LNCaP clone FGC (cell line): Measurements from ENCODE around the gene CETN1.

Source experiments
- DNase-seq: peaks from one replicate; pipeline ENCODE4 v3.0.0-alpha.2; 2011; ENCODE audit warnings: low read depth
- H3K4me3 ChIP-seq: 2 replicates; pipeline ENCODE4 v1.5.1; 2011; ENCODE audit warnings: mild to moderate bottlenecking, low read depth, low read length, control low read depth
- TF ChIP-seq, protein P1 (sequence below): IDR thresholded peaks from 2 replicates; pipeline ENCODE4 v1.5.1; 2012; ENCODE audit warnings: mild to moderate bottlenecking; ENCODE audit not compliant: control insufficient read depth, insufficient read depth; ENCODE audit errors: extremely low read depth

The CETN1 gene

DNA sequence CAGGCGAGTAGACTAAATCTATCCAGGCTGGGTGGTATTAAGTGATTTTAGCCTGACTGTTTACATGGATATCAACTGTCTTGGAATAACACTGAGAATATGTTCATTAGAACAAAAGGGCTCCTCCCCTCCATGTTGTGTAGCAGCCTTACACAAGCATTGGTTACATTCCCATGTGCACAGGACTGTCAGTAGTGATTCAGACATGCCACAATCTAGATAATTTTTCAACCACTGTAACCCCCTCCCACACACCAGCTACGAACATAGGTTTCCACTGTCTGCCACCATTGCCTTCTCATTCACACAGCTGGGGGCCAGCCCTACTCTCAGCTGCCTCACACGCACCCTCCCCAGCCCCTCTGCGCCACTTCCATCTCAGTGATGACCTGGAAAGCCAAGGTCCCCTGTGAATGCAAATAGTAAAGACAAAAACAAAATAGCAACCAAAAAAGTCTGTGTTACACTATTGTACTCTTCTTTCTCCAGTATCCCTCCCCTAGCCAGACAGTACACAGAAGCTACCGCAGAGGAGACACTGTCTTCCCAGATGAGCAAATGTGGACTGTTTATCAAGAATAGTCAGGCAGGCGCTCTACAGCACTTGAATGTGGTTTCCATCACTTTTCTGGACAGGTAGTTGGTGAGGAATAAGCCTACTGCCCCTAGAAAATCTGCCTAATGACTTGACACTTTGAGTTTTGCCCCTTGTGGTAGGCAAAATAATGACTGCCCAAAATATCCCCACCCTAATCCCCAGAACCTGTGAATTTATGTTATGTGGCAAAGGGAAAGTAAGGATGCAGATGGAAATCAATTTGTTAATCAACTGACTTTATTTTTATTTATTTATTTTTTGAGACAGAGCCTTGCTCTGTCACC is 49.3 kb downstream of the CETN1 start:
- no peak for DNase-seq
- TF ChIP-seq, protein P1, sequence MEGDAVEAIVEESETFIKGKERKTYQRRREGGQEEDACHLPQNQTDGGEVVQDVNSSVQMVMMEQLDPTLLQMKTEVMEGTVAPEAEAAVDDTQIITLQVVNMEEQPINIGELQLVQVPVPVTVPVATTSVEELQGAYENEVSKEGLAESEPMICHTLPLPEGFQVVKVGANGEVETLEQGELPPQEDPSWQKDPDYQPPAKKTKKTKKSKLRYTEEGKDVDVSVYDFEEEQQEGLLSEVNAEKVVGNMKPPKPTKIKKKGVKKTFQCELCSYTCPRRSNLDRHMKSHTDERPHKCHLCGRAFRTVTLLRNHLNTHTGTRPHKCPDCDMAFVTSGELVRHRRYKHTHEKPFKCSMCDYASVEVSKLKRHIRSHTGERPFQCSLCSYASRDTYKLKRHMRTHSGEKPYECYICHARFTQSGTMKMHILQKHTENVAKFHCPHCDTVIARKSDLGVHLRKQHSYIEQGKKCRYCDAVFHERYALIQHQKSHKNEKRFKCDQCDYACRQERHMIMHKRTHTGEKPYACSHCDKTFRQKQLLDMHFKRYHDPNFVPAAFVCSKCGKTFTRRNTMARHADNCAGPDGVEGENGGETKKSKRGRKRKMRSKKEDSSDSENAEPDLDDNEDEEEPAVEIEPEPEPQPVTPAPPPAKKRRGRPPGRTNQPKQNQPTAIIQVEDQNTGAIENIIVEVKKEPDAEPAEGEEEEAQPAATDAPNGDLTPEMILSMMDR: no peak
- H3K4me3 ChIP-seq: no peak overlapping the region

DNA sequence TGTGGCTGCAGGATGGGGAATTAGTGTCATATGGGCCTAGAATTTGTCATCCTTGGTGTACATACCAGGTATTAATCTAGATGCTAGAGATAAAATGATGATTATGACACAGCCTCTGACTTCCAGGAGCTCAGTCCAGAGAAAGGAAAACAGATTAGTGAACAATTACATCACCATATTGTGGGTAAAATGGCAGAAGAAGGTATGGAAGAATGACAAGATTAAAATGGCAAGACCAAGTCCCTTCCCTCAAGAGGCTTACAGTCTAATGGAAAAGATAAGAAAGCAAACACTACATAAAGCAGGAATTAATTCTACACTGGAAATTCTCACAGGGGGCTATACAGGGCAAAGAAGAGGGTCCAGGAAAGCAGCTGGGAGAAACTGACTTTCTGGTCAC is 51.4 kb downstream of the CETN1 start:
- DNase-seq: no peak
- TF ChIP-seq, protein P1: no peak
- H3K4me3 ChIP-seq: no peak overlapping the region
